Renal pelvis (tissue), 4 donors: ENCODE data around the gene UBA3. TPM values are rescaled to one million over a fixed set of nuclear protein-coding genes. Genes with fewer than 3 reads are reported as not detected.

Source experiments
- DNase-seq: peaks from one replicate; pipeline ENCODE4 v3.0.0-alpha.2; 2013
- polyA plus RNA-seq, 3 donors: library from polyadenylated mRNA; unstranded; fragments of 120-200 nt; gene quantifications; one replicate each; pipeline ENCODE4 v1.2.1, GENCODE V29; 2013; ENCODE audit not compliant: insufficient read length in 3 of 3

Gene UBA3
- polyA plus RNA-seq, 3 donors = 61.9 to 79.9 (median 74.4) TPM

DNA sequence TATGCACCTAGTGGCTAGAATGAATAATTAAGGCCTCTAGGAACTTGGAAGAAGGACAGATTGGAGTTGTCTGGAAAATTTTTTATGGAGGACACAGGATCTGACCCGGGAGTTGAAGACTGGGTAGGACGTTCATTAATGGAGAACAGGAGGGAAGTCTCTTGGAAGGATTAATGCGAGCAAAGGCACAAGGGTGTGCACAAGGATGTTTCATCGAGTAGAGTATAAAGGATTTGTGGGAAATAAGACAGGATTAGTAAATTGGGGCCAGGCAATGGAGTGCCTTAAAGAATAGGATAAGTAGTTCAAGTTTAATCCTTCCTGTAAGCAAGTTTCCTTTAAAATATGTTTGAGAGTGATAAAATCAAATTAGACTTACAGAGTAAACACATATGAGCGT, 27.7 kb upstream of the UBA3 start:
- no peak for DNase-seq

GRCh38 chr3:69105320-69105719, 25.2 kb upstream of the UBA3 start:
- DNase-seq = no peak

GRCh38 chr3:69104586-69104985, 24.4 kb upstream of the UBA3 start:
- DNase-seq = no peak

GRCh38 chr3:69103123-69103522, 23.0 kb upstream of the UBA3 start:
- DNase-seq = no peak

DNA sequence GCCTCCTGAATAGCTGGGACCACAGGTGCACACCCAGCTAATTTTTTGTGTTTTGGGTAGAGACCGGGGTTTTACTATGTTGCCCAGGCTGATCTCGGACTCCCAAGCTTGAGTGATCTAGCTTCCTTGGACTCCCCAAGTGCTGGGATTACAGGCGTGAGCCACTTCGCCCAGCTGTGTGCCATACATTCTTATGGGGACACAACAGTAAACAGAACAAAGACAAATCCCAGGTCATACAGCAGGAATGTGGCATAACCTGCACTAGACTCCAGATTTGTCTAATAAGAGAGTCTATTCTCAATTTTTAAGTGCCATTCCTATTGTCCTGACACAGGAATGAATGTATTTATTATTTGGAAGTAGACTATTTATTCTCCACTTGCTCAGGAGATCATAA, 22.2 kb upstream of the UBA3 start:
- DNase-seq = no peak

DNA sequence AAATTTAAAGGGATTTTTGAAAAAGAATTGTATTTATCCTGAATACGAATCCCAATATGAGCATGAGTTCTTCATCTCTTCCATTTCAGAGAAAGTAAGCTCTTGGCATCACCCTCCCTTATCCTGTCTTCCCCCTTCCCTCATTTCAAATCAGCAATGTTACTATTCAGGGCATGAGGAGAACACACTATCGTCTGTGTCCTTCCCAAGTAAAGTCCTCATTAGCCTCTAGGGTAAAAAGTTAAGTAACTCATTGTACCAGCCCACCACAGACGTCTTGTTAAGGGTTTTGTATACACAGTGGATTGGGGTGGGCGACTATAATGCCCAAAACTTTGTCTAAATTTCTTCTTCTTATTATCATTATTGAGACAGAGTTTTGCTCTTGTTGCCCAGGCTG, 19.4 kb upstream of the UBA3 start:
- no peak for DNase-seq

DNA sequence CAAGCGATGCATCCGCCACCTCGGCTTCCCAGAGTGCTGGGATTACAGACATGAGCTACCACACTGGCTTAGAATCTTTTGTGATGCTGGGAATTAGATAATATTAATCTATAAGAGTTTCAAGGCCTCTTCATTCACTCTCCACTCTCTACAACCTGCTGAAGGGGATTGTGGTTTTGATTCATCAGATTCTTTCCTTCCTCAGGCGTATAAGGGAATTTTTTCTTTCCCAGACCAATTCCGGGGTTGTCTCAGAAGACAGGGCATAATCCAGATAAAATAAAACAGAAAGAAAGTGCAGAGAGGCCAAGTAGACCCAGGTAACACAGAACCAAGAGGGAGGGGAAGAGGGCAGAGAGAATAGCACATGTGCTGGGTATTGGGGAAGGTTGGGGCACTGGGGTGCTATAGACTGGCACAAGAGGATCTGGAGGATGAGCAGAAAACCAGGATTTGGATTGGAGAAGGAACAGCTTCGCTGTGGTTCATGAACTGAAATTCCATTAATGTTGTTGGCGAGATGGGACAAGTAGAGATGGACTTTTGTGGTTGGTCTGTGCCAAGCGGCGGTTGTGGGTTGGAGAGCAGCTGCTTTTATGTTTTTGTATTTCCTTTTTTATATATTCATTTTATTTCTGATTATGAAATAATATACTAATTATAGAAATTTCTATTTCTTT, 17.4 kb upstream of the UBA3 start:
- DNase-seq = no peak

DNA sequence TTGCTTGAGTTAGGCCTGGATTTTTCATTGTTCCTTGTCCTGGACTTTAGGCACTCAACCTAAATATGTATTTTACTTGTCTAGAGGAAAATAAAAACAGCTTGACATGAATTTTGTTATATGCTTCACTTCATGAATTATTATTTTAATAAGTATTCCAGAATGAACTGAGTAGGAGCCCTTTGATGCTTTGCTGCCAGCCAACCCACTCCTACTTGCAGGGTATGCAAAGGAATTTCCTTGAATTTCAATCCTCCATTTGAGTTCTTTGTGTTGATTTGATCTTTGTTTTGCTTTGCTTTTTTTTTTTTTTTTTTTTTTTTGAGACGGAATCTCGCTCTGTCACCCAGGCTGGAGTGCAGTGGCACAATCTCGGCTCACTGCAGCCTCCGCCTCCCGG, 16.1 kb upstream of the UBA3 start:
- DNase-seq = no peak

DNA sequence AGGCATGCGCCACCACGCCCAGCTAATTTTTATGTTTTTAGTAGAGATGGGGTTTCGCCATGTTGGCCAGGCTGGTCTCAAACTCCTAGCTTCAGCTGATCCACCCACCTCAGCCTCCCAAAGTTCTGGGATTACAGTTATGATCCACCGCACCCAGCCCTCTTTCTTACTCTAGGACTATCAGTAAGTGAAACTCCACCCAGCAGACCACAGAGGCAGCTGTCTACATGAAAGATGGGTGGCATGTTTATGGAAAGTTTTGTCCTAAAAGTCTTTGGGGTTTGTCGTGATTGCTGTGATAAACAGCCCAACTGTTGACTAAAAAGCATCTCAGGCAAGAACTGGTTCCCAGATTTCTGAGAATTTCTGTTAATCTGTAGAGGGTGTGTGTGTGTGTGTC, 15.5 kb upstream of the UBA3 start:
- DNase-seq = no peak

DNA sequence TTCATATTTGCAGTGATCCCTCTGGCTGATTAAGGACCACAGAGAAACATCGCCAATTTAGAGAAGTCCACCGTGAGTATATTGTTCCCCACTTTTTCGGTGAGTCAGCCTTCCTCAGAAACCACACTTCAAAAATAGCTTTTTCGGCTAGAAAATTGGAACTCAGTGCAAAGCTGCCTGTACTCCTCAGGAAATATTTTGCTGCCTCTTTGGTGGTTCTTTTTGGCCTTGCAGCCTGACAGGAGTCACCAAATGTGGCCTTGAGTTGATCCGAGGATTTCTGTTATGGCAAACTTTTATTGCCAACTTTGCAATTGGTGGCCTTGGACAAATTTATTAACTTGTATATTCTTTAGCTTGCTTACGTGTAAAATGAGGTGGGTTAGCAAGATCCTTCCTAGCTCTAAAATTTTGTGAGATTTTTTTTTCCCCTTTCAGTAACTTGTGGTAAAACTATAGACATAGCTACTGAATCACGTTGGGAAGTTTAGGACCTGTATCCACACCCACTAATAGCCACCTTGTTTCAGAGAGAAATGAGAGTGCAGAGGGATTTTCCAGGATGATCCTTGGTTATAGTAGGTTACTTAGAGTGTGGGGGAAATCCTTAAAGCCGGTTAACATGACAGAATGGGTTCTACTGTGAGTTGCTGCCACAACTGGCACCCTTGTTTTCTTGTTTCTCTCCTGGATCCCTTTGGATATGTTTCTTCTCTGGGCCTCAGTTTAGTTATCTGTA, 14.5 kb upstream of the UBA3 start:
- DNase-seq = no peak

DNA sequence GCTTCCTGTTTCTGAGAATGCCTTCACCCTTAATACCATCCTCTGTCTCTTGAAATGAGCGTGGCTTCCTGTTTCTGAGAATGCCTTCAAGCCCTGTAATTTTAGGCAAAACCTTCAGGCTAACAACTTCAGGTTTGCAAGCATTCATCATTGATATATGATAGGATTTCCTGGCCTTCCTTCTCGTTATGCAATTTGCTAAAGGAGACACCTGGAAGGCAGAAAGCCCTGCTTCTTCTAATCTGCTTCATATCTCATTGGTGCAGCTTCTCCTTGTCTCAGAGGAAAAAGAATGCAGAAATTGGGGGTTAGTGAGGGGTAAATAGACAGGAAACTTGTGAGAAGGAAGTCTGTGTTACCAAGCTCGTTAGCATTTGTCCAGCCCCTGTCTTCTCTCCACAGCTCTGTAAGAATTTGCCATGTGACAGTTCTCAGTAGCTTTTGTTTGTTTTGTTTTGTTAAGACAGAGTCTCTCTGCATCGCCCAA, 11.9 kb upstream of the UBA3 start:
- no peak for DNase-seq

GRCh38 chr3:69091389-69092029, 11.3 kb upstream of the UBA3 start:
- DNase-seq = no peak

DNA sequence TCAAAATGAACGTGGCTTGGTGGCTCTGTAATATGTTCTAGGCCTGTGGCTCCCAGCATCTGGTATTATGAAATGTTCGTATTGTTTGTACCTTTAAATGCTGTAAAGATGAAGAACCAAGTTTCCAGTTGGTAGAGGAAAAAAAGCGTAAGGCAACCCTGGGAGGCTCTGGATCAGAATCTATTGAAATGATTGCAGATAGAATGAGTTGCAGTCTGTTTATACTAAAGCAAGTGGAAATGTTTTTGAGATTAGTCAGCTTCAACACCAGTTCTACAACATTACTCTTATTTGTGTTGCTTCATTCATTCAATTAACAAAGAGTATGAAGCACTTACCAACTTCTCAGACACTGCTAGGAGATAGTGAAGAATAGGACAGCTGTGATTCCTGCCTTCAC, 9.9 kb upstream of the UBA3 start:
- DNase-seq = no peak

- DNase-seq = no peak
These were observed 7.9 kb upstream of the UBA3 start for GRCh38 chr3:69088063-69088462.

DNA sequence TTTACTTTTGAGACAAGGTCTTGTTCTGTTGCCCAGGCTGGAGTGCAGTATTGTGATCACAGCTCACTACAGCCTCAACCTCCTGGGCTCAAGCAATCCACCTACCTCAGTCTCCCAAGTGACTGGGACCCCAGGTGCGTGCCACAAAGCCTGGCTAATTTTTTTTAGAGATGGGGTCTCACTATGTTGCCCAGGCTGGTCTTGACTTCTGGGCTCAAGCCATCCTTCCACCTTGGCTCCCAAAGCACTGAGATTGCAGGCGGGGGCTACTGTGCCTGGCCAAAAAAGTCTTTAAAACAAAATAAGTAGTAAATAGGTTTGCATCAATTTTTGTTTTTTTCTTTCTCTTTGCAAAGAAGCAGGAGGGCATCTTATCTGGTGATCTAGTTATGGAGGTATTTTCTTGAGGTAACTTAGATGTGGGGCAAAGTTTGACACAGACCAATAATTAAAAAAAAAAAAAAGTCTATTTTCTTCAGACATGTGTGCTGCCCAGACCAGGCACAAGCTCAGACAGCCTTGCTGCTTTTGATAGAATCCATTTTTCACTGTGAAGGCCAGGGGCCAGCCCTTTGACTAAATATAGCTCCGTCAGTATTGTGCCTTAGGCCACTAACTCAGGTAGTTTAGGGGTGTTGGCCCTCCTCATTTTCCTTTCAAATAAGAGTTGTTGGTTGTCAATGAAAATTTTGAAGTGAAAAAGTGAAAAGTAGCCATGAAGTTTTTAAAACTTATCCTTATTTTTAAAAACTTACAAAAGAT, 7.0 kb upstream of the UBA3 start:
- no peak for DNase-seq

- peak; percentile 29 for DNase-seq
These were observed 5.9 kb upstream of the UBA3 start for GRCh38 chr3:69085833-69086722.

DNA sequence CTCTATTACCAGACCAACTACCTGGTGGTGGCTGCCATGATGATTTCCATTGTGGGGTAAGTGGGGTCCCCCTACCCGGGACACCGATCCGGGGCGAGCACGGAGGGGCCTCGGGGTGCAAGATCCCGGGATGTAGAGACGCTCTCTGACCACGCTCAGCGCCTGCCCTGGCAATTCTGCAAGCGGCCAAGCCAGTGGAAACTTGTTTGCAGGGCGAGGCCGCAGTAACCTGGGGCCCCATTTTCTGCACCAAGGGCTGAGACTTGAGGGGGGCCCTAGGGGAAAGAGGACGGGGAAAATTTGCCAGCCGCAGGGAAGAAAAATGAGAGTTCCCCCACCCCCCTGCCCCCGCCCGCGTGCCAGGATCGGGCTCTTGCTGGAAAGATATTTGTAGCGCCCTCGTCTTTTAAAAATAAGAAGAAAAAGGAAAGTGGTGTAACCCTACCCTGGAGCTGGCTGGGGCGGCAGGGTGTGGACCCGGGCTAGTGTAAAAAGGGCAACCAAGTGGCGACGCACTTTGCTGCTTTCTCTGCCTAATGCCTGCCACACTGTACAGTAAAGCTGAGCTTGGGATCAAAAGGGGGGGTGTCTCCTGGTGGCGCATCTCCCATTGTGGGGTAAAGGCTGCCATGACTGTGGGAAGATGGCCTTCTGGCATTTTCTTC, 5.1 kb upstream of the UBA3 start:
- DNase-seq = no peak

DNA sequence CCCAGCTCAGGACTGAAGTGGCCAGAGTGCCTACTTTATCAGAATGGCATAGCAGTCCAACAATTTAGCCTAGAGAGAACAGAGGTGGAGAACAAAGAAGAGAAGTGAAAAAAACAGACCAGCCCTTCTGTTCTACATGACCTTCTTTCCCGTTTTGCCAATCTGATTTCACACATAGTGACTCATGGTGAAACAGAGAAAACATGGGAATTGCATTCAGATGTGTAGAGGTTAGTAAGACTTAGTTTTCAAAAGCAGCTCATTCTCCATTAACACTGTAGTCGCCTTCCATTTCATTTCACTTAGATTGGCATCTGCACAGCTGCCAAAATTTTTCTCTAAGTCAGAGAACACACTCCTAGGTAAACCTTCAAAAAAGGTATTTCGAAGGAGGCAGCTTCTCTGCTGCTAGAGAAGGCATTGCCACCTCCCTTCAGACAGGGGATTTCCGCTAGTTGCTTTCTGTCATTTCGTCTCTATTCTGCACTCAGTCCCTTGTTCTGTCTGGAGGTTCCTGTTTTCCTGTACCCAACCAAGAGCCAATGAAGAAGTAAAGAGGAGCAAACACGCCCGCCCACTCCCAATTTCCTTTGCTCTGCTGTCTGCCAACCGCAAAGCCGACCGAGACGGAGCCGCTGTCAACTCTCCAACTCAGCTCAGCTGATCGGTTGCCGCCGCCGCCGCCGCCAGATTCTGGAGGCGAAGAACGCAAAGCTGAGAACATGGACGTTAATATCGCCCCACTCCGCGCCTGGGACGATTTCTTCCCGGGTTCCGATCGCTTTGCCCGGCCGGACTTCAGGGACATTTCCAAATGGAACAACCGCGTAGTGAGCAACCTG, 4.4 kb upstream of the UBA3 start, which contains the start of gene ARL6IP5:
TSS of gene ARL6IP5 (plus strand) at position 612 of the 842 bp plus-strand sequence. CDS start at position 723, 111 bp downstream.
- peak; percentile 88 for DNase-seq

GRCh38 chr3:69082805-69083204, 2.6 kb upstream of the UBA3 start:
- peak; percentile 50 for DNase-seq

DNA sequence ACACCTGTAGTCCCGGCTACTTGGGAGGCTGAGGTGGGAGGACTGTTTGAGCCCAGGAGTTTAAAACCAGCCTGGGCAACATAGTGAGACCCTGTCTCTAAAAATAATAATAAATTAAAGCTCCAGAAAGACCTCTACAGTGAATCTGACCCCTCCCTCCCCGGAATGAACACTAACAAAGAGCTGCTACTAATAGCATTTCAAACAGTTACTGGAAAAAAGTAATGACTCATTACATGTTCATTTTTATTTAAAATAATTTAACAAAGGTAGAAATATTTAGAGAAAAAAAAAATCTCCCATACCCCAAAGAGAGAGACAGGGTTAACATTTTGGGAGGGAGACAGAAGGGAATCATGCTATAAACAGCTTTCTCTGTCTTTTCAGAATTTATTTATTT, 2.2 kb upstream of the UBA3 start:
- no peak for DNase-seq
